Measurements from ENCODE around the gene NOP53.
"Not testable (repeated sequence)": the region's sequence is repeated elsewhere in the genome, so short reads cannot be mapped to it uniquely, and the experiment has no call there.

DNA sequence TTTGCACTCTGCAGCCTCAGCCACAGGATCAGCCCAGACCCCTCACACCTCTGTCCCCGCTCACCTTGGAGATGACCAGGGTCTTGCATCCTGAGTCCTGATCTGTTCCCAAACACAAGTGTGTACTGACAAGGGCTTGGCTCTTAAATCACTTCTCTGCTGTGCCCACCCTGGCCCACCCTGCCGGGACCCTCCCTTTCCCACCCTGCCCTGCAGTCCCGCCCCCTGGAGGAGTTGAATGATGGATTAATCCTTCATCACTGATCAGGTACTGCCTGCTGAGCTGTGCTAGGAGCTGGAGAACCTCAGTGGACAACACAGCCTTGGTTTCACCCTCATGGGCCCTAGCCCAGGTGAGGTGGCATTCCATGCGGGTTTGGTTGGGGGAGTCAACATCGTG lies 59.1 kb downstream of the NOP53 start, which contains the start of gene TPRX1:
- TF ChIP-seq MZF1 (tag by site-specific recombination; IDR thresholded peaks at IDR 0.05; ENCODE audit: borderline replicate concordance); GLI4 (tag by site-specific recombination; IDR thresholded peaks at IDR 0.05); ZBTB48 (tag by site-specific recombination; IDR thresholded peaks at IDR 0.05); ZNF24 (tag by site-specific recombination; IDR thresholded peaks at IDR 0.05); GLI2 (tag by site-specific recombination; IDR thresholded peaks at IDR 0.05; ENCODE audit: borderline replicate concordance, low read depth); KLF1 (tag by site-specific recombination; IDR thresholded peaks at IDR 0.05): not testable (repeated sequence)
- TF ChIP-seq, protein P1, sequence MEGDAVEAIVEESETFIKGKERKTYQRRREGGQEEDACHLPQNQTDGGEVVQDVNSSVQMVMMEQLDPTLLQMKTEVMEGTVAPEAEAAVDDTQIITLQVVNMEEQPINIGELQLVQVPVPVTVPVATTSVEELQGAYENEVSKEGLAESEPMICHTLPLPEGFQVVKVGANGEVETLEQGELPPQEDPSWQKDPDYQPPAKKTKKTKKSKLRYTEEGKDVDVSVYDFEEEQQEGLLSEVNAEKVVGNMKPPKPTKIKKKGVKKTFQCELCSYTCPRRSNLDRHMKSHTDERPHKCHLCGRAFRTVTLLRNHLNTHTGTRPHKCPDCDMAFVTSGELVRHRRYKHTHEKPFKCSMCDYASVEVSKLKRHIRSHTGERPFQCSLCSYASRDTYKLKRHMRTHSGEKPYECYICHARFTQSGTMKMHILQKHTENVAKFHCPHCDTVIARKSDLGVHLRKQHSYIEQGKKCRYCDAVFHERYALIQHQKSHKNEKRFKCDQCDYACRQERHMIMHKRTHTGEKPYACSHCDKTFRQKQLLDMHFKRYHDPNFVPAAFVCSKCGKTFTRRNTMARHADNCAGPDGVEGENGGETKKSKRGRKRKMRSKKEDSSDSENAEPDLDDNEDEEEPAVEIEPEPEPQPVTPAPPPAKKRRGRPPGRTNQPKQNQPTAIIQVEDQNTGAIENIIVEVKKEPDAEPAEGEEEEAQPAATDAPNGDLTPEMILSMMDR (tag by site-specific recombination; IDR thresholded peaks at IDR 0.05): not testable (repeated sequence)
- TF ChIP-seq, protein P2, sequence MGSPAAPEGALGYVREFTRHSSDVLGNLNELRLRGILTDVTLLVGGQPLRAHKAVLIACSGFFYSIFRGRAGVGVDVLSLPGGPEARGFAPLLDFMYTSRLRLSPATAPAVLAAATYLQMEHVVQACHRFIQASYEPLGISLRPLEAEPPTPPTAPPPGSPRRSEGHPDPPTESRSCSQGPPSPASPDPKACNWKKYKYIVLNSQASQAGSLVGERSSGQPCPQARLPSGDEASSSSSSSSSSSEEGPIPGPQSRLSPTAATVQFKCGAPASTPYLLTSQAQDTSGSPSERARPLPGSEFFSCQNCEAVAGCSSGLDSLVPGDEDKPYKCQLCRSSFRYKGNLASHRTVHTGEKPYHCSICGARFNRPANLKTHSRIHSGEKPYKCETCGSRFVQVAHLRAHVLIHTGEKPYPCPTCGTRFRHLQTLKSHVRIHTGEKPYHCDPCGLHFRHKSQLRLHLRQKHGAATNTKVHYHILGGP (tag by site-specific recombination; IDR thresholded peaks at IDR 0.05): not testable (repeated sequence)
- TF ChIP-seq, protein P3, sequence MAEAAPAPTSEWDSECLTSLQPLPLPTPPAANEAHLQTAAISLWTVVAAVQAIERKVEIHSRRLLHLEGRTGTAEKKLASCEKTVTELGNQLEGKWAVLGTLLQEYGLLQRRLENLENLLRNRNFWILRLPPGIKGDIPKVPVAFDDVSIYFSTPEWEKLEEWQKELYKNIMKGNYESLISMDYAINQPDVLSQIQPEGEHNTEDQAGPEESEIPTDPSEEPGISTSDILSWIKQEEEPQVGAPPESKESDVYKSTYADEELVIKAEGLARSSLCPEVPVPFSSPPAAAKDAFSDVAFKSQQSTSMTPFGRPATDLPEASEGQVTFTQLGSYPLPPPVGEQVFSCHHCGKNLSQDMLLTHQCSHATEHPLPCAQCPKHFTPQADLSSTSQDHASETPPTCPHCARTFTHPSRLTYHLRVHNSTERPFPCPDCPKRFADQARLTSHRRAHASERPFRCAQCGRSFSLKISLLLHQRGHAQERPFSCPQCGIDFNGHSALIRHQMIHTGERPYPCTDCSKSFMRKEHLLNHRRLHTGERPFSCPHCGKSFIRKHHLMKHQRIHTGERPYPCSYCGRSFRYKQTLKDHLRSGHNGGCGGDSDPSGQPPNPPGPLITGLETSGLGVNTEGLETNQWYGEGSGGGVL (tag by site-specific recombination; IDR thresholded peaks at IDR 0.05): not testable (repeated sequence)
